MG63 (cell line): ENCODE measurements around the gene PPM1E. TPM values are rescaled to one million over a fixed set of nuclear protein-coding genes. Genes with fewer than 3 reads are reported as not detected.

Experiments
- DNase-seq: peaks from one replicate; pipeline ENCODE4 v3.0.0-alpha.2; 2020
- H3K27me3 ChIP-seq: fragments of 250-450 bp; sonication (Bioruptor Pico); 2 replicates; pipeline ENCODE4 v1.5.1; 2020; ENCODE audit warnings: mild to moderate bottlenecking, moderate library complexity
- H3K36me3 ChIP-seq: fragments of 250-450 bp; sonication (Bioruptor Pico); 2 replicates; pipeline ENCODE4 v1.5.1; 2020; ENCODE audit warnings: mild to moderate bottlenecking, moderate library complexity
- H3K4me3 ChIP-seq: fragments of 250-450 bp; sonication (Bioruptor Pico); 2 replicates; pipeline ENCODE4 v1.5.1; 2020; ENCODE audit warnings: mild to moderate bottlenecking, moderate library complexity
- H3K9me3 ChIP-seq: fragments of 250-450 bp; sonication (Bioruptor Pico); 2 replicates; pipeline ENCODE4 v1.5.1; 2020; ENCODE audit warnings: mild to moderate bottlenecking, moderate library complexity
- total RNA-seq: library from RNA; depleted of rRNA; stranded (reverse); fragments of >200 nt; shearing (Covaris generic); gene quantifications from 2 replicates; pipeline ENCODE4 v1.2.3, GENCODE V29; 2014; ENCODE audit warnings: low replicate concordance; rRNA removed

Gene PPM1E
- total RNA-seq, 1 experiment from 2014 or later: 0.76 TPM

DNA sequence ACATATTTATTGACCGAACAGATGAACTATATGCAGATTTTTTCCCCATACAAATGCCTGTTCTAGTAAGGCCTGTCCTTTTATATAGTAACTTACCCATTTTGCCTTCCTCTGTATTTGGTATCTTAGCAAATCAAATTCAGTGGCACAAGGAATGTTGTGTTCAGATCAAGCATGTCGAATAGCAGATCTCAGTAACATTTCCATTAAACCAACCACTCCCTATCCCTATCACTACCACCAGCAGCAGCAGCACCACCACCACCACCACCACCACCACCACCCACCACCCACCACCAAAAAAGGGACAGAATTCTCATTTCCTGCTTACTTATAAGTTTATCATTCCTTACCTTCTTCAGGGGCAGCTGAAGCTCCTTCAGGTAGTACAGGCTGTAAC, 256.3 kb downstream of the PPM1E start:
- H3K27me3 ChIP-seq: no peaks in the 10 kb centered on the region
- DNase-seq: no peak
- H3K4me3 ChIP-seq: no peak overlapping the region
- peaks cover 35% of the 10 kb centered on the region for H3K36me3 ChIP-seq
- H3K9me3 ChIP-seq: no peaks in the 10 kb centered on the region

DNA sequence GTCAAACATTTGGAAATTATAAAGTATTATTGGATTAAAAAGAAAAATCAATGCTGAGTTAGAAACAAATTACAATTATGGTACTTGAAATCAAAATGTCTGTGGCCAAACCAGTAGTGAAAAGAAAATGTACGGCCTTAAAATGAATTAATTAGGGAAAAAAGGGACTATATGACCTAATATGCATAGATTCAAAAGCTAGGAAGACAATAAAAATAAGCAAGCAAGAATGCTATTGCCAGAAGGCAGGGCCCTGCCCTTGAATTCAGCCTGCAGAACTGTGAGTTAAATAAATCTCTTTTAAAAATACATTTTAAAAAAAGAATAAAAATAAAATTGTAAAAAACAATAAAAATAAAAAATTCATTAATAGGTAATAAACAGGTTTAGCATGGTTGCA, 262.4 kb downstream of the PPM1E start:
- Histone ChIP-seq H3K9me3 (no peaks in the 10 kb centered on the region), H3K36me3 (peaks cover 35% of the 10 kb centered on the region), H3K4me3 (no peak overlapping the region), H3K27me3 (no peaks in the 10 kb centered on the region)
- no peak for DNase-seq

DNA sequence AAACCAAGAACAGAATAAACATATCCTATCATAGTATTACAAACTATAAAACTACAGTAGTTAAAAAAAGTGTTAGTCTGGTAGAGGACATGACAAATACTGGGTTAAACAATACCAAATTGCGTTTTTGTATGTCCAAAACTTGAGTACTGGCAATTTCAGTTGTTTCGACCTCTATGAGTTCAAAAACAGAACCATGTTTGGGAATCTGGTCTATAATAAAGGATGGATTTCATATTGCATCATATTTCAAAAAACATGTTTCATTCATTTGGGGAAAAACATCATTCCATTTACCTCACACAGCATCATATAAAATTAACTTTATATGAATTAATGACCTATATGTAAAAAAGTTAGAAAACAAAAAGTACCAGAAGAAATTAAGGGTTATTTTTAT, 269.3 kb downstream of the PPM1E start:
- peaks cover 27% of the 10 kb centered on the region for H3K36me3 ChIP-seq
- no peak for DNase-seq
- no peak overlapping the region for H3K4me3 ChIP-seq
- H3K9me3 ChIP-seq: no peaks in the 10 kb centered on the region
- H3K27me3 ChIP-seq: no peaks in the 10 kb centered on the region

DNA sequence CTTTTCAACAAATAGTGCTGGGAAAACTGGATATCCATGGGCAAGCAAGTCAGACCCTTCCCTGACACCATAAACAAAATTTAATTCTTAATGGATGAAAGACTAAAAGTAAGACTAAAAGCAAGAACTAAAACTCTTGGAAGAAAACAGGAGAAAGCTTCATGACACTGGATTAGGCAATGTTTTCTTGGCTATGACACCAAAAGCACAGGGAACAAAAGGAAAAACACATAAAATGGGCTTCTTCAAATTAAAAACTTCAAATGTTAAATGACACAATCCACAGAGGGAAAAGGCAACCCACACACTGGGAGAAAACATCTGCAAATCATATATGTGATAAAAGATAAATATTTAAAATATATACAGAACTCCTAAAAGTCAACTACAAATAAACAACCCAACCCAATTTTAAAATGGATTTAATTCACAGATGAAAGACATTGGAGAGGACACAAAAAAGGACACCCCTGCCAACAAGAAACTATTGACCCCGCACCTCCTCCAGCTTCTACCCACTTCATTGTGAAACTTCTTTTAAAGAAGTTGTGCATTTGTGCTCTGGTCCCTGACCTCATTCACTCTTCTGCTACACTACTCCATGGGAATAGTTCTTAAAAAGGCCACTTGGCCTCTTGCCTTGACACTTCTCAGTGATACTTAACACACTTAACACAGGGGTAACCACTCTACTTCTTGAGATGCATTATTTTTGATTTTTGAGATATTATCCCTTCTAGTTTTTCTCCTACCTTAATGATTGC, 270.7 kb downstream of the PPM1E start:
- Histone ChIP-seq H3K4me3 (no peak overlapping the region), H3K36me3 (peaks cover 19% of the 10 kb centered on the region), H3K9me3 (no peaks in the 10 kb centered on the region), H3K27me3 (no peaks in the 10 kb centered on the region)
- DNase-seq: no peak

DNA sequence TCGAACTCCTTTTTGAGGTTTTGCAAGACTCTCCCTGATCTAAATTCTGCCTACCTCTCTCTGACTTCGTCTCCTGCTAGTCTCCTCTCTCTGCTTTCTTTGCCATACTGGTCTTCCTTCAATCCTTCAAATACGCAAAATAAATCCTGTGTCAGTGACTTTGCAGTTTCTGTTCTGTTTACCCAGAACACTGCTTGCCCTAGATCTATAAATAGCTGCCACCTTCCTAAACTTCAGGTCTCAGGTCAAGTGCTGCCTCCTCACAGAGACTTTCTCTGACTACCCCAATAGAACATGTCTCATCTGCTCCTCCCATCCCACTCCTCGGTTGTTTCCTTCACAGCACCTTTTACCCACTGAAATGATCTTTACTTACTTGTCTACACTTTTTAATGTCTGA, 272.1 kb downstream of the PPM1E start:
- Histone ChIP-seq H3K4me3 (no peak overlapping the region), H3K36me3 (peaks cover 22% of the 10 kb centered on the region), H3K27me3 (no peaks in the 10 kb centered on the region), H3K9me3 (no peaks in the 10 kb centered on the region)
- no peak for DNase-seq

DNA sequence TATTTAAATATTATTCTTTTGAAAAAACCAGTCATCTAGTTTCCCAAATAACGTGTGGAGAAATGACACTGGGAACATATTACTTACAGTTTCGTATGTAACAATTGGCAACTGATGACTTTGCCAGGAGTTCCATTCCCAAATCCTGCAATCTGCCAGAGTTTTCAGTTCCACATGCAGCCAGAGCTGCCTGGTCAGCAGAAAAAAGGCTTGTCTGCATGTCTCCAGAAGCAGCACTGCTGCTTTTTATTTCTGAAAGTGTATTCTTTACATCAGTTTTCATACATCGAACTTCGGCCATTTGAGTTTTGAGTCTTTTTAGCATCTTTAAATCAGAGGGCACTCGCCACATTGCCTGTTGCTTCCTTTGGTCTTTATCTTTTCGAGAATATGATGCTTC, 272.7 kb downstream of the PPM1E start:
- Histone ChIP-seq H3K36me3 (peaks cover 22% of the 10 kb centered on the region), H3K4me3 (no peak overlapping the region), H3K27me3 (no peaks in the 10 kb centered on the region), H3K9me3 (no peaks in the 10 kb centered on the region)
- no peak for DNase-seq

DNA sequence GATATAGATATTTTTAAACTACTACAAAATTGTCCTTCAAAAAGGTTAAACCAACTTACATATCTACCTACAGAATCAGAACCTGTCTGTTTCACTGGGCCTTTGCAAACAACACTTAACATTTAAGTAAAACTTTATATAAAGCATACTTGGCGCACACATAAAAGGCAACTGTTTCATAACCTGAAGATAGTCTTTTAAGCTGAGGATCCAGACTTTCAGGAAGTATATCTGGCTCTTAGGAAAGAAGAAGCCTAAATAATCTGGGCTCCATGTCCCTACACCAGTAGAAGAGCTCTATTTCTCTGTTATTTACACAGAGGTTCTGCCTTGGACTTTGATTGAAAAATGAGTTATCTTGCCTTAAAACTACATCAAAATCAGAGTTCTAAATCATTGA, 275.2 kb downstream of the PPM1E start:
- no peak for DNase-seq
- no peak overlapping the region for H3K4me3 ChIP-seq
- H3K9me3 ChIP-seq: no peaks in the 10 kb centered on the region
- no peaks in the 10 kb centered on the region for H3K27me3 ChIP-seq
- peaks cover 31% of the 10 kb centered on the region for H3K36me3 ChIP-seq

Other genes starting within 250 kb of the PPM1E start
- gene MTMR4, start 241.2 kb upstream of the PPM1E start, total RNA-seq: 17.6 and 26.4 TPM in 2 replicates
- gene TEX14, start 63.8 kb upstream of the PPM1E start, total RNA-seq: 0.03 TPM in 1 of 2 replicates, not detected in the other
- gene RAD51C, start 63.3 kb upstream of the PPM1E start, total RNA-seq: 51.3 and 55.3 TPM in 2 replicates